Panc1 (cell line): ENCODE data around the gene ZC3H18.

Source experiments
- CTCF ChIP-seq: fragments of 450-650 bp; IDR thresholded peaks from 2 replicates; pipeline ENCODE4 v1.5.1; 2017; ENCODE audit warnings: mild to moderate bottlenecking
- TF ChIP-seq, protein P1 (sequence below), 2 experiments: IDR thresholded peaks; 2 replicates each; pipeline ENCODE4 v1.6.1; 2011 to 2012; ENCODE audit warnings: low read depth in 2 of 2, control low read depth in 1 of 2, low read length in 1 of 2, mild to moderate bottlenecking in 1 of 2, moderate library complexity in 1 of 2; ENCODE audit not compliant: insufficient read depth in 1 of 2

- TF ChIP-seq CTCF = no peak
- TF ChIP-seq, protein P1, sequence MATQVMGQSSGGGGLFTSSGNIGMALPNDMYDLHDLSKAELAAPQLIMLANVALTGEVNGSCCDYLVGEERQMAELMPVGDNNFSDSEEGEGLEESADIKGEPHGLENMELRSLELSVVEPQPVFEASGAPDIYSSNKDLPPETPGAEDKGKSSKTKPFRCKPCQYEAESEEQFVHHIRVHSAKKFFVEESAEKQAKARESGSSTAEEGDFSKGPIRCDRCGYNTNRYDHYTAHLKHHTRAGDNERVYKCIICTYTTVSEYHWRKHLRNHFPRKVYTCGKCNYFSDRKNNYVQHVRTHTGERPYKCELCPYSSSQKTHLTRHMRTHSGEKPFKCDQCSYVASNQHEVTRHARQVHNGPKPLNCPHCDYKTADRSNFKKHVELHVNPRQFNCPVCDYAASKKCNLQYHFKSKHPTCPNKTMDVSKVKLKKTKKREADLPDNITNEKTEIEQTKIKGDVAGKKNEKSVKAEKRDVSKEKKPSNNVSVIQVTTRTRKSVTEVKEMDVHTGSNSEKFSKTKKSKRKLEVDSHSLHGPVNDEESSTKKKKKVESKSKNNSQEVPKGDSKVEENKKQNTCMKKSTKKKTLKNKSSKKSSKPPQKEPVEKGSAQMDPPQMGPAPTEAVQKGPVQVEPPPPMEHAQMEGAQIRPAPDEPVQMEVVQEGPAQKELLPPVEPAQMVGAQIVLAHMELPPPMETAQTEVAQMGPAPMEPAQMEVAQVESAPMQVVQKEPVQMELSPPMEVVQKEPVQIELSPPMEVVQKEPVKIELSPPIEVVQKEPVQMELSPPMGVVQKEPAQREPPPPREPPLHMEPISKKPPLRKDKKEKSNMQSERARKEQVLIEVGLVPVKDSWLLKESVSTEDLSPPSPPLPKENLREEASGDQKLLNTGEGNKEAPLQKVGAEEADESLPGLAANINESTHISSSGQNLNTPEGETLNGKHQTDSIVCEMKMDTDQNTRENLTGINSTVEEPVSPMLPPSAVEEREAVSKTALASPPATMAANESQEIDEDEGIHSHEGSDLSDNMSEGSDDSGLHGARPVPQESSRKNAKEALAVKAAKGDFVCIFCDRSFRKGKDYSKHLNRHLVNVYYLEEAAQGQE (IDR thresholded peaks at IDR 0.05; ENCODE audit: insufficient read depth in 1 of 2, low read depth in 2 of 2, low read length in 1 of 2) = no peak
These were observed 88.5 kb downstream of the ZC3H18 start for GRCh38 chr16:88658714-88659113.
